ENCODE data around the gene BTNL3. TPM values are rescaled to one million over a fixed set of nuclear protein-coding genes. Genes with fewer than 3 reads are reported as not detected.

BTNL3 gene
- total and polyA plus RNA-seq, 2 experiments from 2014 or later = 0.08 TPM; not detected in 1

GRCh38 chr5:180982008-180982741, 6.5 kb upstream of the BTNL3 start (continued):
- no peak for TF ChIP-seq REST (IDR thresholded peaks at IDR 0.05; ENCODE audit: unreplicated experiment)

- Mint-ChIP-seq H3K9me3 (no peaks in the 10 kb centered on the region), H3K36me3 (ENCODE audit: low read depth) (no peaks in the 10 kb centered on the region), H3K4me1 (no peaks in the 10 kb centered on the region), H3K27ac (no peak overlapping the region), H3K4me3 (no peak overlapping the region), H3K27me3 (ENCODE audit: insufficient read depth, low read depth, poor library complexity) (no peaks in the 10 kb centered on the region)
- no peaks in the 10 kb centered on the region for H3K36me3 ChIP-seq (ENCODE audit: insufficient read depth)
- TF ChIP-seq ZNF462 (CRISPR knock-in tag; IDR thresholded peaks at IDR 0.05) (no peak), CREB1 (CRISPR knock-in tag; IDR thresholded peaks at IDR 0.05; ENCODE audit: low read depth) (no peak)
- ATAC-seq (no peak), DNase-seq (ENCODE audit: low spot score) (no peak)
- no peaks in the 10 kb centered on the region for H4K20me1 ChIP-seq (replicated peaks; ENCODE audit: insufficient read depth)
- H3K27ac ChIP-seq (ENCODE audit: low read depth) = no peak overlapping the region
- H2AFZ ChIP-seq = no peak overlapping the region
- no peaks in the 10 kb centered on the region for H3K9me2 ChIP-seq (ENCODE audit: insufficient read depth)
- no peaks in the 10 kb centered on the region for H3F3A ChIP-seq (replicated peaks; ENCODE audit: low read depth)
- H3K4me3 ChIP-seq = no peak overlapping the region
- H3K79me2 ChIP-seq (replicated peaks; ENCODE audit: insufficient read depth) = no peaks in the 10 kb centered on the region
- H3K4me1 ChIP-seq (ENCODE audit: insufficient read depth) = no peaks in the 10 kb centered on the region
- no peak overlapping the region for H3K4me2 ChIP-seq
- H3K27me3 ChIP-seq (ENCODE audit: insufficient read depth) = no peaks in the 10 kb centered on the region
These were observed 630 bp upstream of the BTNL3 start for GRCh38 chr5:180988016-180988415.

Measured in GM23338 (cell line).